Neural cell (in vitro differentiated cells): ENCODE data around the gene TAF1A.

Experiments used
- CTCF ChIP-seq: fragments of 450-650 bp; IDR thresholded peaks from 2 replicates; pipeline ENCODE4 v1.5.1; 2014; ENCODE audit warnings: antibody characterized with exemption, mild to moderate bottlenecking, moderate library complexity; ENCODE audit not compliant: poor library complexity, severe bottlenecking
- EP300 ChIP-seq: fragments of 450-650 bp; conservative IDR thresholded peaks from 2 replicates; pipeline ENCODE4 v1.6.1; 2014; ENCODE audit warnings: antibody characterized with exemption, mild to moderate bottlenecking, moderate library complexity; ENCODE audit not compliant: poor library complexity, severe bottlenecking
- RAD21 ChIP-seq: fragments of 450-650 bp; conservative IDR thresholded peaks from 2 replicates; pipeline ENCODE4 v1.6.1; 2014; ENCODE audit warnings: antibody characterized with exemption, mild to moderate bottlenecking, moderate library complexity
- SMC3 ChIP-seq: fragments of 450-650 bp; conservative IDR thresholded peaks from 2 replicates; pipeline ENCODE4 v1.6.1; 2014; ENCODE audit warnings: antibody characterized with exemption, mild to moderate bottlenecking, moderate library complexity; ENCODE audit not compliant: poor library complexity
- TAF1 ChIP-seq: IDR thresholded peaks from 2 replicates; pipeline ENCODE4 v1.6.1; 2012; ENCODE audit warnings: low read depth
- TF ChIP-seq, protein P1 (sequence below): IDR thresholded peaks from 2 replicates; pipeline ENCODE4 v1.6.1; 2012; ENCODE audit warnings: borderline replicate concordance

DNA sequence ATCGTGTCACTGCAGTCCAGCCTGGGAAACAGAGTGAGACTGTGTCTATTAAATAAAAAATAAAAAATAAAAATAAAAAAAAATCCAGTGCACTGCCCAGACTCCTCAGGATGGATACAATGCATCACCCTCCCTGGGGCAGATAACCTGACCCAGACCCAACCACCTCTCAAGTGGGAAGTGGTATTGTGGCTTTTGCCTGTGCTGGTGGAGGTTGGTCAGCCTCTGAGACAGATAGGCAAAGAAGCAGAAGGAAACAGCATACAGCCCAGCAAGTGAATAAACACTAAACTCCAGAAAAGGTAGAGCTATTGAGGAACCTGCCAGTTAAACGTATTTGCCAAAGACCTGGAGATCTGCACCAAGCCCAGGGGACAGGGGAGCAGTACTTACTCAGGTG is 63.8 kb downstream of the TAF1A start:
- TF ChIP-seq TAF1 (no peak), CTCF (no peak), EP300 (no peak), SMC3 (no peak), RAD21 (no peak)
- TF ChIP-seq, protein P1, sequence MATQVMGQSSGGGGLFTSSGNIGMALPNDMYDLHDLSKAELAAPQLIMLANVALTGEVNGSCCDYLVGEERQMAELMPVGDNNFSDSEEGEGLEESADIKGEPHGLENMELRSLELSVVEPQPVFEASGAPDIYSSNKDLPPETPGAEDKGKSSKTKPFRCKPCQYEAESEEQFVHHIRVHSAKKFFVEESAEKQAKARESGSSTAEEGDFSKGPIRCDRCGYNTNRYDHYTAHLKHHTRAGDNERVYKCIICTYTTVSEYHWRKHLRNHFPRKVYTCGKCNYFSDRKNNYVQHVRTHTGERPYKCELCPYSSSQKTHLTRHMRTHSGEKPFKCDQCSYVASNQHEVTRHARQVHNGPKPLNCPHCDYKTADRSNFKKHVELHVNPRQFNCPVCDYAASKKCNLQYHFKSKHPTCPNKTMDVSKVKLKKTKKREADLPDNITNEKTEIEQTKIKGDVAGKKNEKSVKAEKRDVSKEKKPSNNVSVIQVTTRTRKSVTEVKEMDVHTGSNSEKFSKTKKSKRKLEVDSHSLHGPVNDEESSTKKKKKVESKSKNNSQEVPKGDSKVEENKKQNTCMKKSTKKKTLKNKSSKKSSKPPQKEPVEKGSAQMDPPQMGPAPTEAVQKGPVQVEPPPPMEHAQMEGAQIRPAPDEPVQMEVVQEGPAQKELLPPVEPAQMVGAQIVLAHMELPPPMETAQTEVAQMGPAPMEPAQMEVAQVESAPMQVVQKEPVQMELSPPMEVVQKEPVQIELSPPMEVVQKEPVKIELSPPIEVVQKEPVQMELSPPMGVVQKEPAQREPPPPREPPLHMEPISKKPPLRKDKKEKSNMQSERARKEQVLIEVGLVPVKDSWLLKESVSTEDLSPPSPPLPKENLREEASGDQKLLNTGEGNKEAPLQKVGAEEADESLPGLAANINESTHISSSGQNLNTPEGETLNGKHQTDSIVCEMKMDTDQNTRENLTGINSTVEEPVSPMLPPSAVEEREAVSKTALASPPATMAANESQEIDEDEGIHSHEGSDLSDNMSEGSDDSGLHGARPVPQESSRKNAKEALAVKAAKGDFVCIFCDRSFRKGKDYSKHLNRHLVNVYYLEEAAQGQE = no peak
